Small intestine (tissue), 7 donors: ENCODE measurements around the gene BPGM. TPM values are rescaled to one million over a fixed set of nuclear protein-coding genes. Genes with fewer than 3 reads are reported as not detected.

Source experiments
- DNase-seq, 2 donors: peaks; one replicate each; pipeline versions ENCODE4 v3.0.0 to v3.0.0-alpha.2; 2013
- FAIRE-seq: peaks from 2 replicates; lab custom pipeline; 2012; peaks lifted over from hg19 to GRCh38; lab: Jason Lieb, UNC
- H3K27ac ChIP-seq, 3 donors: one replicate each; pipeline ENCODE4 v1.5.1; 2013; ENCODE audit warnings: low read length in 2 of 3, mild to moderate bottlenecking in 2 of 3, control low read depth in 1 of 3, inconsistent platforms in 1 of 3, low read depth in 1 of 3, moderate library complexity in 1 of 3
- H3K27me3 ChIP-seq, 3 donors: one replicate each; pipeline ENCODE4 v1.6.1; 2013; ENCODE audit warnings: low read length in 3 of 3, inconsistent platforms in 1 of 3; ENCODE audit not compliant: control insufficient read depth in 3 of 3, insufficient read depth in 3 of 3
- H3K36me3 ChIP-seq, 3 donors: one replicate each; pipeline ENCODE4 v1.6.1; 2013; ENCODE audit warnings: low read length in 3 of 3, inconsistent platforms in 1 of 3, low read depth in 1 of 3, mild to moderate bottlenecking in 1 of 3, moderate library complexity in 1 of 3; ENCODE audit not compliant: control insufficient read depth in 3 of 3, insufficient read depth in 2 of 3
- H3K4me1 ChIP-seq, 3 donors: one replicate each; pipeline ENCODE4 v1.6.1; 2013; ENCODE audit warnings: low read length in 2 of 3, inconsistent platforms in 1 of 3, low read depth in 1 of 3, mild to moderate bottlenecking in 1 of 3, moderate library complexity in 1 of 3; ENCODE audit not compliant: control insufficient read depth in 3 of 3, insufficient read depth in 2 of 3
- H3K4me3 ChIP-seq, 3 donors: one replicate each; pipeline ENCODE4 v1.5.1; 2013; ENCODE audit warnings: low read length in 3 of 3, control low read depth in 1 of 3, inconsistent platforms in 1 of 3, low read depth in 1 of 3, mild to moderate bottlenecking in 1 of 3, moderate library complexity in 1 of 3
- H3K9me3 ChIP-seq, 2 donors: one replicate each; pipeline ENCODE4 v1.6.1; 2013; ENCODE audit warnings: low read depth in 1 of 2, low read length in 1 of 2; ENCODE audit not compliant: control insufficient read depth in 2 of 2, insufficient read depth in 1 of 2
- WGBS, 3 donors: extraction: QIAGEN DNeasy Blood & Tissue Kit; methylation state at CpG; one replicate each; pipeline ENCODE4 v1.1.7; 2013; 5-methylcytosine and 5-hydroxymethylcytosine counted together
- polyA plus RNA-seq, 4 donors: library from polyadenylated mRNA; stranded (reverse) in 3 of 4; unstranded in 1 of 4; fragments of 200-250 nt in 3 of 4; fragments of 120-200 nt in 1 of 4; gene quantifications; one replicate each; pipeline versions ENCODE4 v1.2.1 to v1.2.3, GENCODE V29; 2013
- donor health status: healthy with polysubstance abuse.
- donor health status: control.
- donor health status: control.
- donor health status: Bipolar disorder and iron deficiency.
- donor health status: healthy.

Gene BPGM
- polyA plus RNA-seq, 4 donors = 9.9 to 15.4 (median 12.0) TPM

GRCh38 chr7:134706468-134706867, 59.8 kb downstream of the BPGM start:
- no peaks in the 10 kb centered on the region for H3K36me3 ChIP-seq
- no peak for FAIRE-seq
- WGBS, 3 donors = 66 to 88% (median 71%) methylated on average over 5 of the region's 5 CpGs

GRCh38 chr7:134707663-134708378, 61.2 kb downstream of the BPGM start:
- no peak for FAIRE-seq
- no peak for DNase-seq
- Histone ChIP-seq H3K27ac (no peak overlapping the region), H3K4me1 (peaks cover 0 to 7% (median 0%) of the 10 kb centered on the region in 3 donors), H3K36me3 (no peaks in the 10 kb centered on the region), H3K9me3 (no peaks in the 10 kb centered on the region), H3K4me3 (no peak overlapping the region), H3K27me3 (peaks cover 0 to 4% (median 0%) of the 10 kb centered on the region in 3 donors)
- 94 to 96% (median 95%) methylated on average over 4 of the region's 4 CpGs for WGBS, 3 donors

More at GRCh38 chr7:134706468-134706867, 59.8 kb downstream of the BPGM start:
- H3K9me3 ChIP-seq = no peaks in the 10 kb centered on the region
- H3K27ac ChIP-seq = no peak overlapping the region
- no peak for DNase-seq
- peaks cover 0 to 7% (median 0%) of the 10 kb centered on the region in 3 donors for H3K4me1 ChIP-seq
- H3K4me3 ChIP-seq = no peak overlapping the region
- H3K27me3 ChIP-seq = peaks cover 0 to 9% (median 0%) of the 10 kb centered on the region in 3 donors

- Histone ChIP-seq H3K36me3 (no peaks in the 10 kb centered on the region), H3K27me3 (peaks cover 0 to 2% (median 0%) of the 10 kb centered on the region in 3 donors), H3K4me3 (no peak overlapping the region), H3K9me3 (no peaks in the 10 kb centered on the region), H3K4me1 (peaks cover 0 to 7% (median 0%) of the 10 kb centered on the region in 3 donors), H3K27ac (no peak overlapping the region)
- WGBS, 3 donors = 52 to 69% (median 53%) methylated on average over 2 of the region's 2 CpGs
- FAIRE-seq (no peak), DNase-seq (no peak)
Observed at GRCh38 chr7:134708692-134709091, 62.0 kb downstream of the BPGM start.

GRCh38 chr7:134709197-134709596, 62.5 kb downstream of the BPGM start:
- no peaks in the 10 kb centered on the region for H3K36me3 ChIP-seq
- DNase-seq = no peak
- 90 to 95% (median 93%) methylated on average over 2 of the region's 2 CpGs for WGBS, 3 donors
- no peak for FAIRE-seq
- no peak overlapping the region for H3K4me3 ChIP-seq
- no peaks in the 10 kb centered on the region for H3K27me3 ChIP-seq
- no peak overlapping the region for H3K27ac ChIP-seq
- no peaks in the 10 kb centered on the region for H3K9me3 ChIP-seq
- H3K4me1 ChIP-seq = peaks cover 0 to 7% (median 0%) of the 10 kb centered on the region in 3 donors

- no peaks in the 10 kb centered on the region for H3K9me3 ChIP-seq
- FAIRE-seq = no peak
Observed at GRCh38 chr7:134710511-134710853, 63.8 kb downstream of the BPGM start.

GRCh38 chr7:134710854-134711624, 64.4 kb downstream of the BPGM start:
- DNase-seq = peak in 1 of 2 donors; percentile 39
- Histone ChIP-seq H3K27me3 (no peaks in the 10 kb centered on the region), H3K4me1 (peaks cover 0 to 7% (median 0%) of the 10 kb centered on the region in 3 donors), H3K27ac (no peak overlapping the region), H3K9me3 (no peaks in the 10 kb centered on the region), H3K36me3 (no peaks in the 10 kb centered on the region), H3K4me3 (no peak overlapping the region)
- WGBS, 3 donors = 44 to 59% (median 53%) methylated on average over 9 of the region's 9 CpGs
- no peak for FAIRE-seq

More at GRCh38 chr7:134710511-134710853, 63.8 kb downstream of the BPGM start:
- WGBS, 3 donors = 75 to 83% (median 76%) methylated on average over 8 of the region's 8 CpGs
- Histone ChIP-seq H3K27ac (no peak overlapping the region), H3K4me1 (peaks cover 0 to 7% (median 0%) of the 10 kb centered on the region in 3 donors), H3K36me3 (no peaks in the 10 kb centered on the region), H3K27me3 (no peaks in the 10 kb centered on the region), H3K4me3 (no peak overlapping the region)
- DNase-seq = no peak

GRCh38 chr7:134712196-134712595, 65.5 kb downstream of the BPGM start:
- Histone ChIP-seq H3K27me3 (no peaks in the 10 kb centered on the region), H3K36me3 (no peaks in the 10 kb centered on the region), H3K9me3 (no peaks in the 10 kb centered on the region), H3K4me1 (peaks cover 0 to 7% (median 0%) of the 10 kb centered on the region in 3 donors), H3K27ac (no peak overlapping the region), H3K4me3 (no peak overlapping the region)
- FAIRE-seq (no peak), DNase-seq (no peak)
- WGBS, 3 donors = 83 to 95% (median 87%) methylated on average over 4 of the region's 4 CpGs

GRCh38 chr7:134714470-134715205, 68.0 kb downstream of the BPGM start:
- Histone ChIP-seq H3K4me3 (no peak overlapping the region), H3K27me3 (no peaks in the 10 kb centered on the region), H3K9me3 (no peaks in the 10 kb centered on the region), H3K27ac (no peak overlapping the region), H3K36me3 (no peaks in the 10 kb centered on the region), H3K4me1 (peaks cover 0 to 7% (median 0%) of the 10 kb centered on the region in 3 donors)
- DNase-seq (no peak), FAIRE-seq (no peak)
- whole genome bisulfite sequencing, 3 donors = 67 to 85% (median 82%) methylated on average over 2 of the region's 2 CpGs
